ENCODE data around the gene IDH2.

- TF ChIP-seq POLR2A (IDR thresholded peaks at IDR 0.05), result no peak
- TF ChIP-seq, protein P1, sequence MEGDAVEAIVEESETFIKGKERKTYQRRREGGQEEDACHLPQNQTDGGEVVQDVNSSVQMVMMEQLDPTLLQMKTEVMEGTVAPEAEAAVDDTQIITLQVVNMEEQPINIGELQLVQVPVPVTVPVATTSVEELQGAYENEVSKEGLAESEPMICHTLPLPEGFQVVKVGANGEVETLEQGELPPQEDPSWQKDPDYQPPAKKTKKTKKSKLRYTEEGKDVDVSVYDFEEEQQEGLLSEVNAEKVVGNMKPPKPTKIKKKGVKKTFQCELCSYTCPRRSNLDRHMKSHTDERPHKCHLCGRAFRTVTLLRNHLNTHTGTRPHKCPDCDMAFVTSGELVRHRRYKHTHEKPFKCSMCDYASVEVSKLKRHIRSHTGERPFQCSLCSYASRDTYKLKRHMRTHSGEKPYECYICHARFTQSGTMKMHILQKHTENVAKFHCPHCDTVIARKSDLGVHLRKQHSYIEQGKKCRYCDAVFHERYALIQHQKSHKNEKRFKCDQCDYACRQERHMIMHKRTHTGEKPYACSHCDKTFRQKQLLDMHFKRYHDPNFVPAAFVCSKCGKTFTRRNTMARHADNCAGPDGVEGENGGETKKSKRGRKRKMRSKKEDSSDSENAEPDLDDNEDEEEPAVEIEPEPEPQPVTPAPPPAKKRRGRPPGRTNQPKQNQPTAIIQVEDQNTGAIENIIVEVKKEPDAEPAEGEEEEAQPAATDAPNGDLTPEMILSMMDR (IDR thresholded peaks at IDR 0.05), result no peak
Measured at GRCh38 chr15:90084876-90085423, 17.3 kb downstream of the IDH2 start.

Data from testis (tissue), 2 donors.